Astrocyte (in vitro differentiated cells and primary cell): ENCODE data around the gene ZBTB16. TPM values are rescaled to one million over a fixed set of nuclear protein-coding genes. Genes with fewer than 3 reads are reported as not detected.

ENCODE experiments used
- DNase-seq: peaks from one replicate; pipeline ENCODE4 v3.0.0-alpha.2; 2010; ENCODE audit warnings: low read depth
- FAIRE-seq: peaks from 2 replicates; lab custom pipeline; 2011; peaks lifted over from hg19 to GRCh38; lab: Jason Lieb, UNC
- H2AFZ ChIP-seq: 2 replicates; pipeline ENCODE4 v1.6.0; 2012; ENCODE audit warnings: low read depth, low read length, inconsistent platforms
- H3K27ac ChIP-seq: 2 replicates; pipeline ENCODE4 v1.5.1; 2011; ENCODE audit warnings: low read depth, low read length, inconsistent platforms
- H3K27me3 ChIP-seq: 2 replicates; pipeline ENCODE4 v1.6.0; 2011; ENCODE audit warnings: low read length, inconsistent platforms; ENCODE audit not compliant: insufficient read depth
- H3K36me3 ChIP-seq: 2 replicates; pipeline ENCODE4 v1.5.1; 2011; ENCODE audit warnings: low read length, inconsistent platforms; ENCODE audit not compliant: insufficient read depth
- H3K4me1 ChIP-seq: 2 replicates; pipeline ENCODE4 v1.5.1; 2011; ENCODE audit warnings: low read length, inconsistent platforms; ENCODE audit not compliant: insufficient read depth
- H3K4me2 ChIP-seq: 2 replicates; pipeline ENCODE4 v1.6.0; 2012; ENCODE audit warnings: low read length, inconsistent platforms
- H3K4me3 ChIP-seq: 2 replicates; pipeline ENCODE4 v1.5.1; 2011; ENCODE audit warnings: low read depth, mild to moderate bottlenecking, low read length, inconsistent platforms; ENCODE audit not compliant: insufficient read depth
- H3K79me2 ChIP-seq: 2 replicates; pipeline ENCODE4 v1.6.0; 2012; ENCODE audit warnings: mild to moderate bottlenecking, low read length, inconsistent platforms; ENCODE audit not compliant: insufficient read depth
- H3K9ac ChIP-seq: 2 replicates; pipeline ENCODE4 v1.6.0; 2012; ENCODE audit warnings: mild to moderate bottlenecking, low read length, inconsistent platforms
- H3K9me3 ChIP-seq: 2 replicates; pipeline ENCODE4 v1.5.1; 2012; ENCODE audit warnings: low read depth, mild to moderate bottlenecking, low read length, inconsistent platforms; ENCODE audit not compliant: insufficient read depth
- H4K20me1 ChIP-seq: 2 replicates; pipeline ENCODE4 v1.6.0; 2012; ENCODE audit warnings: low read length, inconsistent platforms; ENCODE audit not compliant: insufficient read depth
- H3K27ac Mint-ChIP-seq: one replicate; pipeline ENCODE4 v1.8.0; 2021; ENCODE audit warnings: mild to moderate bottlenecking, mixed read lengths; ENCODE audit not compliant: unreplicated experiment
- H3K27me3 Mint-ChIP-seq: one replicate; pipeline ENCODE4 v1.8.0; 2021; ENCODE audit warnings: low read depth, mixed read lengths; ENCODE audit not compliant: unreplicated experiment
- H3K36me3 Mint-ChIP-seq: one replicate; pipeline ENCODE4 v1.8.0; 2021; ENCODE audit warnings: low read depth, mixed read lengths; ENCODE audit not compliant: unreplicated experiment
- H3K4me1 Mint-ChIP-seq: one replicate; pipeline ENCODE4 v1.8.0; 2021; ENCODE audit warnings: low read depth, mixed read lengths; ENCODE audit not compliant: unreplicated experiment
- H3K4me3 Mint-ChIP-seq: one replicate; pipeline ENCODE4 v1.8.0; 2021; ENCODE audit warnings: mild to moderate bottlenecking, moderate library complexity, mixed read lengths; ENCODE audit not compliant: unreplicated experiment
- H3K9me3 Mint-ChIP-seq: one replicate; pipeline ENCODE4 v1.8.0; 2021; ENCODE audit warnings: mild to moderate bottlenecking, mixed read lengths; ENCODE audit not compliant: unreplicated experiment
- CTCF ChIP-seq: IDR thresholded peaks from 2 replicates; pipeline ENCODE4 v1.5.1; 2011; ENCODE audit warnings: low read depth, mild to moderate bottlenecking, inconsistent platforms, low read length, moderate library complexity; ENCODE audit not compliant: insufficient read depth
- EZH2 ChIP-seq: IDR thresholded peaks from 2 replicates; pipeline ENCODE4 v1.6.1; 2012; ENCODE audit warnings: mild to moderate bottlenecking, low read length, inconsistent platforms; ENCODE audit not compliant: insufficient read depth
- total RNA-seq: library from RNA; stranded (reverse); gene quantifications from 2 replicates; pipeline ENCODE4 v1.2.1, GENCODE V29; 2021

The ZBTB16 gene
- total RNA-seq, 1 donor from 2014 or later, result 0.50 TPM

GRCh38 chr11:114169321-114169749 lies 109.8 kb downstream of the ZBTB16 start:
- H3K27ac Mint-ChIP-seq, result no peak overlapping the region
- Histone ChIP-seq H3K27ac (no peak overlapping the region), H2AFZ (no peak overlapping the region), H4K20me1 (peaks cover 12% of the 10 kb centered on the region), H3K4me3 (no peak overlapping the region), H3K9ac (no peak overlapping the region), H3K4me1 (peaks cover 6% of the 10 kb centered on the region), H3K79me2 (no peaks in the 10 kb centered on the region), H3K36me3 (no peaks in the 10 kb centered on the region), H3K27me3 (peaks cover 71% of the 10 kb centered on the region), H3K9me3 (no peaks in the 10 kb centered on the region), H3K4me2 (no peak overlapping the region)
- H3K9me3 Mint-ChIP-seq, result no peaks in the 10 kb centered on the region
- peaks cover 16% of the 10 kb centered on the region for H3K4me1 Mint-ChIP-seq
- DNase-seq (no peak), FAIRE-seq (no peak)
- TF ChIP-seq CTCF, result no peak
- no peak for TF ChIP-seq EZH2
- no peaks in the 10 kb centered on the region for H3K36me3 Mint-ChIP-seq
- peaks cover 63% of the 10 kb centered on the region for H3K27me3 Mint-ChIP-seq
- H3K4me3 Mint-ChIP-seq, result no peak overlapping the region

- no peak for TF ChIP-seq EZH2
- no peak for TF ChIP-seq CTCF
- no peak overlapping the region for H3K4me3 Mint-ChIP-seq
- Histone ChIP-seq H3K27me3 (peaks cover 71% of the 10 kb centered on the region), H3K9ac (no peak overlapping the region), H3K4me1 (peaks cover 6% of the 10 kb centered on the region), H3K27ac (no peak overlapping the region), H3K4me3 (no peak overlapping the region), H4K20me1 (peaks cover 7% of the 10 kb centered on the region), H3K79me2 (no peaks in the 10 kb centered on the region), H3K9me3 (no peaks in the 10 kb centered on the region), H3K4me2 (no peak overlapping the region), H3K36me3 (no peaks in the 10 kb centered on the region), H2AFZ (no peak overlapping the region)
- peaks cover 62% of the 10 kb centered on the region for H3K27me3 Mint-ChIP-seq
- DNase-seq (no peak), FAIRE-seq (no peak)
- H3K9me3 Mint-ChIP-seq, result no peaks in the 10 kb centered on the region
- peaks cover 16% of the 10 kb centered on the region for H3K4me1 Mint-ChIP-seq
- H3K27ac Mint-ChIP-seq, result no peak overlapping the region
- no peaks in the 10 kb centered on the region for H3K36me3 Mint-ChIP-seq
Observed at GRCh38 chr11:114169821-114170220, 110.3 kb downstream of the ZBTB16 start.

- TF ChIP-seq EZH2 (no peak), CTCF (no peak)
- Histone ChIP-seq H3K4me1 (peaks cover 6% of the 10 kb centered on the region), H3K36me3 (no peaks in the 10 kb centered on the region), H3K9me3 (no peaks in the 10 kb centered on the region), H3K79me2 (no peaks in the 10 kb centered on the region), H3K4me3 (no peak overlapping the region), H3K9ac (no peak overlapping the region), H2AFZ (no peak overlapping the region), H3K27ac (no peak overlapping the region), H3K27me3 (peaks cover 71% of the 10 kb centered on the region), H3K4me2 (no peak overlapping the region), H4K20me1 (peaks cover 5% of the 10 kb centered on the region)
- no peak for FAIRE-seq
- Mint-ChIP-seq H3K9me3 (no peaks in the 10 kb centered on the region), H3K4me3 (no peak overlapping the region), H3K4me1 (peaks cover 16% of the 10 kb centered on the region), H3K27me3 (peaks cover 60% of the 10 kb centered on the region), H3K36me3 (no peaks in the 10 kb centered on the region), H3K27ac (no peak overlapping the region)
- DNase-seq, result no peak
Observed at GRCh38 chr11:114170226-114170625, 110.7 kb downstream of the ZBTB16 start.
